Esophagus muscularis mucosa (tissue), 4 donors: ENCODE results near the gene PLPP2. TPM values are rescaled to one million over a fixed set of nuclear protein-coding genes. Genes with fewer than 3 reads are reported as not detected.
A peak's percentile ranks its signal among the peaks of the same experiment; 100 is the strongest.

Experiments
- DNase-seq: peaks from one replicate; pipeline ENCODE4 v3.0.0-alpha.2; 2017; ENCODE audit errors: extremely low spot score
- H3K27ac ChIP-seq, 4 donors: fragments of 200-600 bp; sonication (generic); replicated peaks in 1 of 4; 1 replicate in 3 of 4; 2 replicates in 1 of 4; pipeline ENCODE4 v1.5.1; 2016 to 2019; ENCODE audit warnings: mild to moderate bottlenecking in 1 of 4
- H3K27me3 ChIP-seq, 4 donors: fragments of 200-600 bp; sonication (generic); one replicate each; pipeline versions ENCODE4 v1.5.1 to v1.6.0; 2016 to 2019
- H3K36me3 ChIP-seq, 4 donors: fragments of 200-600 bp; sonication (generic); one replicate each; pipeline ENCODE4 v1.5.1; 2016 to 2019
- H3K4me1 ChIP-seq, 4 donors: fragments of 200-600 bp; sonication (generic); one replicate each; pipeline ENCODE4 v1.5.1; 2016 to 2019
- H3K4me3 ChIP-seq, 4 donors: fragments of 200-600 bp; sonication (generic); 1 replicate in 2 of 4; 2 replicates in 2 of 4; pipeline ENCODE4 v1.5.1; 2016 to 2019; ENCODE audit warnings: mild to moderate bottlenecking in 4 of 4, moderate library complexity in 1 of 4
- H3K9me3 ChIP-seq, 4 donors: fragments of 200-600 bp; sonication (generic); 1 replicate in 3 of 4; 2 replicates in 1 of 4; pipeline ENCODE4 v1.5.1; 2016 to 2019
- CTCF ChIP-seq, 3 experiments: fragments of 200-600 bp in 2 of 3; fragments of 450-650 bp in 1 of 3; sonication (generic) in 2 of 3; IDR thresholded peaks; one replicate each; pipeline ENCODE4 v1.5.1; 2017 to 2019; ENCODE audit warnings: antibody characterized with exemption in 3 of 3, mild to moderate bottlenecking in 2 of 3, moderate library complexity in 1 of 3
- EP300 ChIP-seq: sonication (generic); formaldehyde crosslinking; IDR thresholded peaks from one replicate; pipeline ENCODE4 v1.6.1; 2017; ENCODE audit warnings: antibody characterized with exemption
- POLR2A ChIP-seq: fragments of 450-650 bp; IDR thresholded peaks from one replicate; pipeline ENCODE4 v1.6.1; 2017; ENCODE audit warnings: antibody characterized with exemption, moderate library complexity, mild to moderate bottlenecking, low read depth
- POLR2AphosphoS5 ChIP-seq, 2 donors: sonication (generic); formaldehyde crosslinking; IDR thresholded peaks; one replicate each; pipeline ENCODE4 v1.6.1; 2017; ENCODE audit warnings: antibody characterized with exemption in 2 of 2
- WGBS: methylation state at CpG from one replicate; pipeline ENCODE4 v1.1.5; 2018; 5-methylcytosine and 5-hydroxymethylcytosine counted together
- intact Hi-C: fragments of 100-400 bp; cut with DNase I; formaldehyde crosslinking; loops from one replicate; pipeline ENCODE4 v1.15.1; 2023
- total RNA-seq, 4 donors: library from RNA; depleted of rRNA; stranded (reverse); fragments of >200 nt; gene quantifications; one replicate each; pipeline versions ENCODE4 v1.1.0 to v1.2.1, GENCODE V29; 2016

The PLPP2 gene
- total RNA-seq, 4 donors from 2014 or later, result 2.1 to 9.1 (median 5.0) TPM

DNA sequence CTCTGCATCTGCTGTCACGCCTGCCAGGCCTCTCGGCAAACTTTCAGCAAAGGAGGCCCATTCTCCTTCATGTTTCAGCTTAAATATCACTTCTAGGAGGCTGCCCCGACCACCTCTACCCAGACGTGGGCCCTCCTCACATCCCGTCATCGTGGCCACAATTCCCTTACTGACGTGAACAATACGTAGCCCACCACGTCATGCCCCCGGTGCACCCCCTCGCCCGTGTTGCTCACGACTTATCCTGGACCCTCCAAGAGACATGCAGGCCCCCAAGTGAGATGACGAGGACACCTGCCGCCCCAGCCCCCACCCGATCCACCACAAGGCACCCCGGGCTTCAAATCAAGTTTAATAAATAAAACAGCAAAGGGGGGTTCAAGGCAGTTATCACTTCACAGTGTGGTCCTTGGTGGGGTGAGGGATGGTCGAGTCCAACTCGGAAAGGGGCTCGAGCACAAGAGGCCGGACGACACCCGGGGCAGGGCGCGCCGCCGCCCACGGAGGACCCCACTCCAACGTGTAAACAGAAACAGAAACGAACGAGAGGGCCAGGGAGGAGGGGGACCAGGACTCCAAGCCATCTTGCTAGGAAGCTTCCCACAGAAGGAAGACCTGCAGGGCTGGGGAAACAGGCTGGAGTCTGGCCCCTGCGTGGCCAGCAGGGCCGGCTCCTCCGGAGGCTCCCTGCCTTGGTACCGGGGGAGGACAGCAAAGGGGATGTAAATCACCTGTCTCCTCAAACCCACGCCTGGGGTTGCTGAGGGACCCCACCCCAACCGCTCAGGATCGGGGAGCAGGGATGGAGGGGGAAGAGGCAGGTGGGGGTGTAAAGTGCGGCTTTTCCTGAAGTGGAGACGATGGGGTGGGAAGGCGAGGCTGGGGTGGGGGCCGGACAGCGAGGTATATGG is 14.3 kb upstream of the PLPP2 start:
- TF ChIP-seq CTCF (IDR thresholded peaks at IDR 0.05), result no peak
- TF ChIP-seq POLR2AphosphoS5 (IDR thresholded peaks at IDR 0.05), result no peak
- TF ChIP-seq EP300, result no peak
- no peak for TF ChIP-seq POLR2A
- 91% methylated on average over 43 of the region's 43 CpGs for WGBS
- intact Hi-C loops, result no loop called here
- H3K36me3 ChIP-seq, result peaks cover 36 to 54% (median 50%) of the 10 kb centered on the region in 4 donors
- no peak overlapping the region for H3K27ac ChIP-seq
- no peak for DNase-seq
- no peak overlapping the region for H3K4me3 ChIP-seq
- no peaks in the 10 kb centered on the region for H3K27me3 ChIP-seq
- no peaks in the 10 kb centered on the region for H3K9me3 ChIP-seq
- peaks cover 3 to 13% (median 9%) of the 10 kb centered on the region in 4 donors for H3K4me1 ChIP-seq

GRCh38 chr19:296476-297225 is 5.4 kb upstream of the PLPP2 start:
- intact Hi-C loops, result no loop called here
- Histone ChIP-seq H3K4me3 (no peak overlapping the region), H3K27ac (peak overlapping the region; percentile 45 to 80 (median 54)), H3K9me3 (no peaks in the 10 kb centered on the region), H3K27me3 (peaks cover 0 to 35% (median 28%) of the 10 kb centered on the region in 4 donors), H3K36me3 (no peaks in the 10 kb centered on the region), H3K4me1 (peaks cover 18 to 39% (median 32%) of the 10 kb centered on the region in 4 donors)
- 85% methylated on average over 14 of the region's 22 CpGs for WGBS
- TF ChIP-seq POLR2A (no peak), CTCF (IDR thresholded peaks at IDR 0.05) (no peak), EP300 (no peak), POLR2AphosphoS5 (IDR thresholded peaks at IDR 0.05) (no peak)
- no peak for DNase-seq

DNA sequence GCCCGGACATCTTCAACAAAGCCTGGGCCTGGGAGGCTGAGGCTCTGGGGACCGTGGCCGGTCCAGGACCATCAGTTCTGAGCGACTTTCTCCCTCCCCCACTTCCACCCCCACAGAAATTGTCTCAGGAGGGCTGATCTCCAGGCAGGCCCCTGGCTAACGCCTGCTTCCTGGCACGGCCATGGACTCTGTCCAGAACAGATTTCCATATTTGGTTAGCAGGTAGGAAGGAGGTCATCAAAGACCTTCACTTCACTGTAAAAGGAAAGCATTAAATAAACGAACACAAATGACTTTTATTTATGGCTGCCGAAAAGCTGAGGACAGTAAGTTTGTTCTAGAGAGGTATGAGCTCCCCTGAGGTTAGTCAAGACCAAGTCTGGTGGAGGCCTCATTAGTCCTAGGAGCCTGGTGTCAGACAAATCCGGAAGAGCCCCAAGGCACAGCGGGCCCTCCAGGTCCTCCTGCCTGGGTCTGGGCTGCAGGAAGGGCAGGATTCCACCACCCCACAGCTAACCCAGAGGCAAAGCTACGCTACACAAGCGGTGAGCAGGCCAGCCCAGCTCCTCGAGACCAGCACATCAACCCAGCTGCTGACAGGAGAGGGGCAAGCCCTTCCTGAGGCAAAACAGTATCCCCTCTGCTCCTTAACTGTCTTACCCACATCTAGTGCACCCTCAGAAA is 4.6 kb upstream of the PLPP2 start:
- peak; percentile 5 to 26 for TF ChIP-seq POLR2AphosphoS5 (IDR thresholded peaks at IDR 0.05)
- TF ChIP-seq CTCF (IDR thresholded peaks at IDR 0.05), result no peak
- WGBS, result 38% methylated on average over 9 of the region's 13 CpGs

DNA sequence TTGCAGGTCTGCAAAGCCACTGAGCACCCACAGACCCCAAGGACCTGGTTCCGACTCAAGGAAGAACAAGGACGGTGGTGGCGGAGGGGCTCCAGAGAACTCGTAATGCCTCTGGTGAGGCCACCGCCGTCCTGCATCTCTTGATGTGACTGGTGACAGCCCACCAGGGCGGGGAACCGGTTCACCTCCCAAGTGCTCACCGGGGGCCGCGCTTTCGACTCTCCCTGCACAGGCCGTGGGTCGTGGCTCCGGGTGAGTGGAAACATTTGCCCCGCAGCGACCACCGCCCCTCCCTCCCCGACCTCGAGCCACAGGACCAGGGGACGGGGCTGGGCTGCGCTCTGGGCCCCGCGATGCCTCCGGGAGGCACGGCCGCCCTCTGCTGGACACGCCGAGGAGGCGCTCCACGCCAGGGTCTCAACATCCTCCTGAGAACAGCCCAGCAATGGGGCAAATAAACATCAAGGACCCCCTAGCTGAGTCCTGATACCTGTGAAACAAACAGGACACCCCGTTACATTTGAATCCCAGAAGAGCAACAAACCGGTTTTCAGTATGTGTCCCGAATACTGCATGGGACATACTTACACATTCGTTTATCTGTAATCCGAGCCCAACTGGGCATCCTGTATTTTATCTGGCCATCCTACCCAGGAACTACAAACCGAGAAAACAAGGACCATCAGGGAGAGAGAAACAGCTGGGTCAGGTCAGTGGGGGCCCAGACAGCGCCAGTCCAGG is 3.9 kb upstream of the PLPP2 start:
- Histone ChIP-seq H3K4me3 (peak overlapping the region; percentile 4 to 40 (median 24)), H3K27me3 (peaks cover 0 to 51% (median 38%) of the 10 kb centered on the region in 4 donors), H3K27ac (peak overlapping the region in 3 of 4 donors; percentile 9 to 80 (median 62)), H3K9me3 (no peaks in the 10 kb centered on the region), H3K4me1 (peaks cover 25 to 52% (median 46%) of the 10 kb centered on the region in 4 donors), H3K36me3 (no peaks in the 10 kb centered on the region)
- TF ChIP-seq CTCF (IDR thresholded peaks at IDR 0.05) (peak; percentile 50 to 83 (median 59)), POLR2A (no peak)
- 25% methylated on average over 12 of the region's 38 CpGs for WGBS
- intact Hi-C loops, result no loop called here
- no peak for DNase-seq

More for the DNA sequence above, 4.6 kb upstream of the PLPP2 start:
- Histone ChIP-seq H3K27ac (peak overlapping the region; percentile 45 to 80 (median 54)), H3K9me3 (no peaks in the 10 kb centered on the region), H3K4me1 (peaks cover 22 to 46% (median 40%) of the 10 kb centered on the region in 4 donors), H3K36me3 (no peaks in the 10 kb centered on the region), H3K27me3 (peaks cover 0 to 44% (median 34%) of the 10 kb centered on the region in 4 donors), H3K4me3 (no peak overlapping the region)
- no peak for DNase-seq
- intact Hi-C loops, result no loop called here
